Measurements from ENCODE around the gene SLIT3.

DNA sequence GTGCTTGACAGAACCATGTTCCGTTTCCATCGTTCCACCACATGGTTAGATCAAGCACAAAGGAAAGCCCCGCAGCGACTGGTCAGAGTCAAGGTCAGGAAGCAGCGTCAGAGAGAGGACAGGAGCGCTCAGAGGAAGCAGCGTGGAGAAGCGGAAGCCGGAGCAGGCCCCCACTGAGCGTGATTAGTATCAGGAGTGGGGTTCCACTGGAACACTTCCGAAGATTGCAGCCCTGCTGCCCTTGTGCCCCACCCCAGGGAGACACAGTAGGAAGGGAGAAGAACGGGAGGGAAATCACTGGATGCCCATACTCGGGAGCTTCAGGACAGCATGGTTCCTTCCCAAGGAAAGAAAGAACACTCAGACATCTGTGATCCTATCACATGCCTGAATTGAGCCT lies 532.8 kb downstream of the SLIT3 start:
- TF ChIP-seq CTCF (IDR thresholded peaks at IDR 0.05; ENCODE audit: insufficient read depth, low read length) = no peak
- TF ChIP-seq GABPA (IDR thresholded peaks at IDR 0.05; ENCODE audit: low read depth) = no peak
